ENCODE data around the gene GPR161. TPM values are rescaled to one million over a fixed set of nuclear protein-coding genes. Genes with fewer than 3 reads are reported as not detected.
"Not testable (repeated sequence)": the region's sequence is repeated elsewhere in the genome, so short reads cannot be mapped to it uniquely, and the experiment has no call there.

Gene GPR161, protein sequence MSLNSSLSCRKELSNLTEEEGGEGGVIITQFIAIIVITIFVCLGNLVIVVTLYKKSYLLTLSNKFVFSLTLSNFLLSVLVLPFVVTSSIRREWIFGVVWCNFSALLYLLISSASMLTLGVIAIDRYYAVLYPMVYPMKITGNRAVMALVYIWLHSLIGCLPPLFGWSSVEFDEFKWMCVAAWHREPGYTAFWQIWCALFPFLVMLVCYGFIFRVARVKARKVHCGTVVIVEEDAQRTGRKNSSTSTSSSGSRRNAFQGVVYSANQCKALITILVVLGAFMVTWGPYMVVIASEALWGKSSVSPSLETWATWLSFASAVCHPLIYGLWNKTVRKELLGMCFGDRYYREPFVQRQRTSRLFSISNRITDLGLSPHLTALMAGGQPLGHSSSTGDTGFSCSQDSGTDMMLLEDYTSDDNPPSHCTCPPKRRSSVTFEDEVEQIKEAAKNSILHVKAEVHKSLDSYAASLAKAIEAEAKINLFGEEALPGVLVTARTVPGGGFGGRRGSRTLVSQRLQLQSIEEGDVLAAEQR
- 10 to 100 TPM in 1 of 3 donors, 1 to 10 TPM in 2; 2.2 to 13.1 (median 4.2) TPM for total RNA-seq
- long read RNA-seq, donor 1, full-length matches to known transcripts, result 2 of 22 reads
- long read RNA-seq, donor 1, partial matches to known transcripts, result 6 of 22 reads
- long read RNA-seq, donor 1, other reads (novel, unspliced or antisense), result 14 of 22 reads
- long read RNA-seq, donor 2, full-length matches to known transcripts, result 1 of 3 reads
- long read RNA-seq, donor 2, partial matches to known transcripts, result 0 of 3 reads
- long read RNA-seq, donor 2, other reads (novel, unspliced or antisense), result 2 of 3 reads

DNA sequence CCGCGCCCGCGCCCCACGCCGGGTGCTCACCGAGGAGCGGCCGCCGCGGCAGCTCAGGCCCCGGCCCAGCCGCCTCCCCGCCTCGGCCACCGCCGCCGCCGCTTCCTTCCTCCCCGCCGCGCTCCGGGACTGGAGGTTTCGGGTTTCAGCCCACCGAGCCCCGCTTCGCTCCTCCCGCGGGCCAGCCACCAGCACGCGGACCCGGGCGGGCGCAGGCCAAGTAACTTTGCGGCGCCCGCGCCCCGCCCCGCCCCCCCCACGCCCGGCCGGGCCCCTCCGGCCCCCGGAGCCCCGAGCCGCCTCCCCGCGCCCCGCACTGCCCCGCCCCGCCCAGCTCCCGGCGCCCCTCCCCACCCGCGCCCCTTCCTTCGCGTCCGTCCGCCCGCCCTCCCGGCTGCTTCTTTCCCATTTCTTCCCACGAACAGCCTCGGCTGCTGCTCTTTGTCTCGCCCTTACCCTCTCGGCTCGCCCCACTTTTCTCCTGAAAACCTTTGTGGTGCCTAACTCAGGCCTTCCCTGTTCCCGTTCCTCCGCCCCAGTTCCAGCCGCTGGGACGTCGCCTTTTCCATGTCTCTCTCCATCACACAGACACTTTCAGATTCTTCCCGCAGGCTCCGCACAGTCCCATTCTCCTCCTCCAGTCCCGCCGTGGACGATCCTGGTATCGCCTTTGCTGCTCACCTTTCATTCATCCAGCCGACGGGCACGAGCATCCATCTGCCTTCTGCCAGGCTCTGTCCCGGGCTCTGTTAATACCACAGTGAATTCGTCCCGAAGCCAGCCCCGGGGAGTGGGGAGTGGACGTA, at the start of gene GPR161:
GPR161 (minus strand) TSS at position 222 of the 806 bp plus-strand sequence. CDS start 32,080 bp downstream, outside the sequence.
- ATAC-seq (peak; percentile 62), DNase-seq (peak; percentile 41 to 56 (median 55))
- Histone ChIP-seq H3K4me3 (no peak within 1 kb of the TSS), H3K36me3 (ENCODE audit: low read depth) (no peaks in the 10 kb centered on the region), H3K9me3 (no peaks in the 10 kb centered on the region), H3K4me1 (ENCODE audit: low read depth) (peaks cover 5% of the 10 kb centered on the region)
- intact Hi-C loops (cut with DNase I, micrococcal nuclease), result no loop called here
- TF ChIP-seq, protein P1, sequence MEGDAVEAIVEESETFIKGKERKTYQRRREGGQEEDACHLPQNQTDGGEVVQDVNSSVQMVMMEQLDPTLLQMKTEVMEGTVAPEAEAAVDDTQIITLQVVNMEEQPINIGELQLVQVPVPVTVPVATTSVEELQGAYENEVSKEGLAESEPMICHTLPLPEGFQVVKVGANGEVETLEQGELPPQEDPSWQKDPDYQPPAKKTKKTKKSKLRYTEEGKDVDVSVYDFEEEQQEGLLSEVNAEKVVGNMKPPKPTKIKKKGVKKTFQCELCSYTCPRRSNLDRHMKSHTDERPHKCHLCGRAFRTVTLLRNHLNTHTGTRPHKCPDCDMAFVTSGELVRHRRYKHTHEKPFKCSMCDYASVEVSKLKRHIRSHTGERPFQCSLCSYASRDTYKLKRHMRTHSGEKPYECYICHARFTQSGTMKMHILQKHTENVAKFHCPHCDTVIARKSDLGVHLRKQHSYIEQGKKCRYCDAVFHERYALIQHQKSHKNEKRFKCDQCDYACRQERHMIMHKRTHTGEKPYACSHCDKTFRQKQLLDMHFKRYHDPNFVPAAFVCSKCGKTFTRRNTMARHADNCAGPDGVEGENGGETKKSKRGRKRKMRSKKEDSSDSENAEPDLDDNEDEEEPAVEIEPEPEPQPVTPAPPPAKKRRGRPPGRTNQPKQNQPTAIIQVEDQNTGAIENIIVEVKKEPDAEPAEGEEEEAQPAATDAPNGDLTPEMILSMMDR (IDR thresholded peaks at IDR 0.05), result no peak

DNA sequence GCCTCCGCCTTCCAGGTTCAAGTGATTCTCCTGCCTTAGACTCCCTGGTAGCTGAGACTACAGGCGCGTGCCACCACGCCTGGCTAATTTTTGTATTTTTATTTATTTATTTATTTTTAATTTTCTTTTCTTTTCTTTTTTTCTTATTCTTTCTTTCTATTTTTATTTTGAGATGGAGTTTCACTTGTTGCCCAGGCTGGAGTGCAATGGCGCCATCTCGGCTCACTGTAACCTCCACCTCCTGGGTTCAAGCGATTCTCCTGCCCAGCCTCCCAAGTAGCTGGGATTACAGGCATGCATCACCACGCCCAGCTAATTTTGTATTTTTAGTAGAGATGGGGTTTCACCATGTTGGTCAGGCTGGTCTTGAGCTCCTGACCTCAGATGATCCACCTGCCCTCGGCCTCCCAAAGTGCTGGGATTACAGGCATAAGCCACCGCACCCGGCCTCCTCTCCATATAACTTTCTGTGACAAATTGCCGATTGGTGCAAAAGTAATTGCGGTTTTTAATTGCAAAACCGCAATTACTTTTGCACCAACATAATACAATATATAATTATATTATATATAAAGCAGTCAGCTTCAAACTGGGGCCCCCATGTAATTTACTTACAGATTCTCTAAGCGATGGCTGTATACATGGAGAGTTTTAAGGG, 44.5 kb upstream of the GPR161 start:
- DNase-seq; ATAC-seq; intact Hi-C loops (cut with DNase I, micrococcal nuclease); H3K9me3 ChIP-seq; H3K4me1 ChIP-seq (ENCODE audit: low read depth); H3K4me3 ChIP-seq; H3K36me3 ChIP-seq (ENCODE audit: low read depth): not testable (repeated sequence)

DNA sequence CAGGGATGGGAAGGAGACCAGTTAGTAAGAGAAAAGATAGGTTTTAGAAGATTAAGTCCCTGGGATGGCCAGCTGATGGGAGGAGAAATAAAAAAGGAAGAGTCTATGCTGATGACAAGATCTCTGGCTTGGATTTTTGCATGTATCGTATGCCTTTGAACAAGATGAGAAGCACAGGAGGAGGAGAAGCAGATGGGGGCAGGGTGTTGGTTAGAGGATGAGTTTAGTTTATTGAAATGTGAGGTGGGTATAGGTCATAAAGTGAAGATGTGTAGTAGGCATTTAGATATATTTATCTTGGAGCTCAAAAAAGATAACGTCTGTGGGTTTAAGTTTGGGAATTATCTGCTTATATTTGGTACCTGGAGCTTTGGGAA, 43.4 kb upstream of the GPR161 start:
- no peak overlapping the region for H3K4me3 ChIP-seq
- peaks cover 8% of the 10 kb centered on the region for H3K4me1 ChIP-seq (ENCODE audit: low read depth)
- intact Hi-C loops (cut with DNase I, micrococcal nuclease), result no loop called here
- no peaks in the 10 kb centered on the region for H3K9me3 ChIP-seq
- TF ChIP-seq, protein P1 (IDR thresholded peaks at IDR 0.05), result no peak
- DNase-seq, result no peak
- ATAC-seq, result no peak
- H3K36me3 ChIP-seq (ENCODE audit: low read depth), result no peaks in the 10 kb centered on the region

DNA sequence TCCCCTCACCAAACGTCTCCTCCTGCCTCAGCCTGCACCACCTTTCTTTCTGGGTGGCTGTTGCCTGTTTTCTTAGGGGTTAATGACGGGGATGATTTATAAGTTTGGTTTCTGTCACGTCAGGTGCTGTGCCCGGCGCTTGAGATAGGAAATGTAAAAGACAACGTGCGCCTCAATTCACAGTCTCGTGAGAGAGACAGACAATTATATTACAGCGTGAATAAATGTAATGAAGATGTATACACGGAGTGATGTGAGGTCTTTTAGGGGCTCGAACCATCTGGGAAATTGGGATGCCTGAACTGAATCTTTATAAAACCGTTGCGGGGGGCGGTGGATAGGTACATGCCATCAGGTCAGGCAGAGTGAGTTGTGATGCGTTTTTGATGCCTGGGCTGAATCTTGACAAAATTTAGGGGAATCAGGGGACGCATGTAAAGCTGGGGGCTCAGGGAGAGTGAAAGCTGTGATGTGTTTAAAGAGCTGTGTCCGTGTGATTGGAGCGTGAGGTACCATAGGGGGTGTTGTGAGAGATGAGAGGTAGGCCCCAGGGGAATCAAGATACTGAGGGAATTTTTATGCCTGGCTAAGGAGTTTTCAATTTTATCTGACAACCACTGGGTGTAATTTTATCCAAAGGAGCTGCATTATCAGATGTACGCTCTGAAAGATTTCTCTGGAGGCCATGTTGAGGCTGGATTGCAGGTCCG, 42.9 kb upstream of the GPR161 start:
- intact Hi-C loops (cut with DNase I, micrococcal nuclease), result no loop called here
- peak overlapping the region; percentile 76 for H3K4me3 ChIP-seq
- H3K9me3 ChIP-seq, result no peaks in the 10 kb centered on the region
- TF ChIP-seq, protein P1 (IDR thresholded peaks at IDR 0.05), result no peak
- ATAC-seq, result no peak
- peak in 1 of 3 donors; percentile 30 for DNase-seq
- peaks cover 8% of the 10 kb centered on the region for H3K4me1 ChIP-seq (ENCODE audit: low read depth)
- no peaks in the 10 kb centered on the region for H3K36me3 ChIP-seq (ENCODE audit: low read depth)

DNA sequence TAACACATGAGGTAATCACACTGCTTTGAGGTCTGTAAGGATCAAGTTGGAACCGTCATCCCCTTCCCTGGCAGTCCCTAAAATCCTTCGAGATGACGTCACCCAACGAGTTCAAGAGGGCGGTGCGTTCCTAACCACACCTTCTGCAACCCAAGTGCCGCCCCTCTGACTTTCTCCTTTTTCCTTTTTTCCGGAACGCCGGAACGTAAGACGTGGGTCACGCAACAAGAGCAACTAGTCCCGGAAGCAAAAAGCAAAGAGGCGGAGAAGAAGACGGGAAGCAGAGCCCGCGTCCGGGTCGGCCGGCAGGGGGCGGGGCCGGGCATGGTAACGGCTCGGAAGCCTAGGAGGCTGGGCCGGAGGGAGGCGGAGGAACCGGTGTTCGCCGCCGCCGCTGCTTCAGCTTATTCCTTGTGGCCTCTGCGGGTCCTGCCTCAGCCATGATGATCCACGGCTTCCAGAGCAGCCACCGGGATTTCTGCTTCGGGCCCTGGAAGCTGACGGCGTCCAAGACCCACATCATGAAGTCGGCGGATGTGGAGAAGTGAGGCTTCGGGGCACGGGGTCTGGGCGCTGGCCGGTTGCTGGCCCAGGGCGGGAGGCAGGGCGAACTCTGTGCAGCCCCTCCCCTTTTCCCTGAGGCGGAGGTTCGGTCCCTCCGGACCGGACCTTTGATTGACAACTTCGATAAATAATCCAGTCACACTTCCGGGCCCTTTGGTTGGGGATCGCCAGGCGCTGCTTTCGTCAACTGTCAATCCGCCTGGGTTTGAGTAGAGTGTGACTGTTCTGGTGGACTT, 42.1 kb upstream of the GPR161 start, which contains the start of gene TIPRL:
TIPRL (plus strand) TSS at position 325 of the 800 bp plus-strand sequence; CDS start at position 441, 116 bp downstream.
- Histone ChIP-seq H3K4me1 (ENCODE audit: low read depth) (peaks cover 8% of the 10 kb centered on the region), H3K36me3 (ENCODE audit: low read depth) (no peaks in the 10 kb centered on the region), H3K4me3 (peak within 1 kb of the TSS; percentile 76), H3K9me3 (no peaks in the 10 kb centered on the region)
- TF ChIP-seq, protein P1 (IDR thresholded peaks at IDR 0.05), result peak; percentile 60
- DNase-seq (peak; percentile 96 to 98 (median 97)), ATAC-seq (peak; percentile 98)
- intact Hi-C loops (cut with DNase I, micrococcal nuclease), result no loop called here

Measured in mucosa of descending colon (tissue), 3 donors.